Choroid plexus epithelial cell (primary cell): ENCODE data around the gene PINLYP.

Experiments used
- DNase-seq: peaks from one replicate; pipeline ENCODE4 v3.0.0-alpha.2; 2010; ENCODE audit warnings: low read depth
- H3K4me3 ChIP-seq: 2 replicates; pipeline ENCODE4 v1.5.1; 2011; ENCODE audit warnings: low read depth, mild to moderate bottlenecking, control low read depth, low read length, moderate library complexity
- CTCF ChIP-seq: conservative IDR thresholded peaks from 2 replicates; pipeline ENCODE4 v1.5.1; 2011; ENCODE audit warnings: low read depth, mild to moderate bottlenecking, control low read depth, inconsistent platforms, low read length, moderate library complexity

PINLYP gene

DNA sequence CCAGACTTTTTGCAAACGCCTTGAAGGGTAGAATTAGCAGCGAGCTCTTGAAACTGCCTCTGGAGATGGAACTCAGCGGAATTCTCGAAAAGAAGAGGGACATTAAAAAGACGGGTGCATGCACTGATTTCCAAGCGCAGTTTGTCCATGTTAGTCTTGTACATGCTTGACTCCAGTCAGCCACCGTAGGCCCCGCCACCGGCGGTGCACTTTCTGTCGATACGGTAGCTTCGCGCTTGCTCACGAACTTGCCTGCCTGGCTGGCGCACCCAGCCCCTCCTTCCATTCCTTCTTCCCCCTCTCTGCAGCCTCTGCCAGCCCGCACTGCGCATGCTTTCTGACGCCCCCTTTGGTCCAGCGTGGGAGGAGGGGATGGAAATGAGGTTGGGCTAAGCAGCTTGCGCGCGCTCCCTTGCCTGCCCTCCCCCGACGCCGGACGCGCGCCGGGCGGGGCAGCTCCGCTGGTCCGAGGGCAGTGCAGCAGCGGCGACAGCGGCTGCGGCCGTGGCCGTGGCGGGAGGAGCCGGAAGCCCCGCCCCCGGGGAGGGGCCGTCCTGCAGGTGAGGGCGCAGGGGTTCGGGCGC lies 42.5 kb upstream of the PINLYP start, which contains the start of gene ZNF575:
ZNF575 (plus strand) TSS at position 227 of the 584 bp plus-strand sequence. CDS start 1,235 bp downstream, outside the sequence.
- DNase-seq: peak; percentile 95
- no peak for TF ChIP-seq CTCF
- peak within 1 kb of the TSS; percentile 58 for H3K4me3 ChIP-seq

GRCh38 chr19:43533546-43534304 lies 41.9 kb upstream of the PINLYP start:
- TF ChIP-seq CTCF: no peak
- H3K4me3 ChIP-seq: peak overlapping the region; percentile 58
- peak; percentile 100 for DNase-seq

DNA sequence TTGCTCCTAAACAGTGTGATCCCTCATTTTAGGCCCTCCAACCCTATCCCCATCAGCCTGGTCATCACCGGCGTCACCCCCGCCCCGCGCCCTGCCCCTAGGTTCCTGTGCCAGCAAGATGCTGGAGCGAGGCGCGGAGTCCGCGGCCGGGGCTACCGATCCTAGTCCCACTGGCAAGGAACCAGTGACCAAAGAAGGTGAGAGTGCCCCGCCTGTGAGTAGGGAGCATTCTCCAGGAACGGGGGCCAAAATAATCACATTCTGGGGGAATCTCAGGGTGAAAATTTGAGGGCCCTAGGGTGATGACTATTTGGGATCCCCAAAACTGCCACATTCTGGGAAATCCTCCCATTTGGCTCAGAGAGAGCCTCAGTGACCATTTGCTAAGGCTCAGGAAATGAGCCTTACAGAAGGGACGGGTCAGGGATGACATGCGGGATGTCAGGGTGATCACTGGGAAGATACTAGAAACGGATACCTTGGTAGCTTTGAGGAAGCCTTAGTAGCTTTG lies 41.2 kb upstream of the PINLYP start:
- TF ChIP-seq CTCF: no peak
- H3K4me3 ChIP-seq: peak overlapping the region; percentile 56

DNA sequence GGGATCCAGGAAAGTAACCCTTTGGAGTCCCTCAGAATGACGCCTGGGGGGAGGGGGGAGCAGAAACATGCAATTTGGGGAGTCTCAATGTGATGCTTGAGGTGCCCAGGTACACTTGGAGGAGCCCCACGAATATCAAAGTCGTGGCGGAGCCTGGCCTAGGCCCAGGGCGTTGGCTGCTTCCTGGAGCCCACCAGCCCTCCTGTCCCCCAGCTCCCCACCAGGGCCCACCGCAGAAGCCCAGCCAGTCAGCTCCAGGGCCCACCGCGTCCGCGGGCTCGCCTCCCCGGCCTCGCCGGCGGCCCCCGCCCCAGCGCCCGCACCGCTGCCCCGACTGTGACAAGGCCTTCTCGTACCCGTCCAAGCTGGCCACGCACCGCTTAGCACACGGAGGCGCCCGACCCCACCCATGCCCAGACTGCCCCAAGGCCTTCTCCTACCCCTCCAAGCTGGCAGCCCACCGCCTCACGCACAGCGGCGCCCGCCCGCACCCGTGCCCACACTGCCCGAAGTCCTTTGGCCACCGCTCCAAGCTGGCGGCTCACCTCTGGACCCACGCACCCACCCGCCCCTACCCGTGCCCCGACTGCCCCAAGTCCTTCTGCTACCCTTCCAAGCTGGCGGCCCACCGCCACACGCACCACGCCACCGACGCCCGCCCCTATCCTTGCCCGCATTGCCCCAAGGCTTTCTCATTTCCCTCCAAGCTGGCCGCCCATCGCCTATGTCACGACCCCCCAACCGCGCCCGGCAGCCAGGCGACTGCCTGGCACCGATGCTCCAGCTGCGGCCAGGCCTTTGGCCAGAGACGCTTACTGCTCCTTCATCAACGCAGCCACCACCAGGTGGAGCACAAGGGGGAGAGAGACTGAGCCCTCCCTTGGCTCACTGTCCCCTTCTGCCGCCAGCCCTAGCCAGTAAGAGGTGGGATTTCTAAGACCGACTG lies 40.5 kb upstream of the PINLYP start:
- peak; percentile 85 for TF ChIP-seq CTCF
- no peak overlapping the region for H3K4me3 ChIP-seq
- peak; percentile 75 for DNase-seq

More for the DNA sequence above, 41.2 kb upstream of the PINLYP start:
- DNase-seq: no peak

- no peak overlapping the region for H3K4me3 ChIP-seq
- no peak for DNase-seq
- no peak for TF ChIP-seq CTCF
Measured at GRCh38 chr19:43538922-43539321, 36.7 kb upstream of the PINLYP start.

GRCh38 chr19:43540381-43540780 lies 35.2 kb upstream of the PINLYP start:
- no peak for DNase-seq
- no peak overlapping the region for H3K4me3 ChIP-seq
- TF ChIP-seq CTCF: no peak
